ENCODE data around the gene PATZ1. TPM values are rescaled to one million over a fixed set of nuclear protein-coding genes. Genes with fewer than 3 reads are reported as not detected.
"Not testable (repeated sequence)": the region's sequence is repeated elsewhere in the genome, so short reads cannot be mapped to it uniquely, and the experiment has no call there.

PATZ1 gene
- total and polyA plus RNA-seq, 2 donors (not counting 3 experiments of a cell fraction or from before 2014, with no cell fraction given), result 19.7 to 23.7 TPM

DNA sequence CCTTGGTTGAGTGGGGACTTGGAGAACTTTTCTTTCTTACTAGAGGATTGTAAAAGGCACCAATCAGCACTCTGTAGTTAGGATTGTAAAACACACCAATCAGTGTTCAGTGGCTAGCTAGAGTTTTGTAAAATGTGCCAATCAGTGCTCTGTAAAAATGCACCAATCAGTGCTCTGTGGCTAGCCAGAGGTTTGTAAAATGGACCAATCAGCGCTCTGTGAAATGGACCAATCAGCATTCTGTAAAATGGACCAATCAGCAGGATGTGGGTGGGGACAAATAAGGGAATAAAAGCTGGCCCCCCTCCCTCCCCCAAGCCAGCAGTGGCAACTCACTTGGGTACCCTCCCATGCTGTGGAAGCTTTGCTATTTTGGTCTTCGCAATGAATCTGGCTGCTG, 47.7 kb upstream of the PATZ1 start:
- no peak overlapping the region for H3K9ac ChIP-seq (replicated peaks; ENCODE audit: extremely low read depth, insufficient read depth, low read length)
- no peaks in the 10 kb centered on the region for H3K9me1 ChIP-seq (replicated peaks; ENCODE audit: control insufficient read depth, extremely low read depth, insufficient read depth, low read length)
- dilution Hi-C loops (cut with MboI; ENCODE audit: extremely low pct_ligation_motif_present, low sequenced_read_pairs) (no loop called here), intact Hi-C loops (cut with micrococcal nuclease) (no loop called here)
- H3K36me3 ChIP-seq (ENCODE audit: control insufficient read depth in 2 of 2, extremely low read depth in 1 of 2, insufficient read depth in 2 of 2, low read length in 2 of 2), result no peaks in the 10 kb centered on the region
- TF ChIP-seq GATA2 (IDR thresholded peaks at IDR 0.05; ENCODE audit: insufficient read depth, insufficient read length, low read depth, low read length) (no peak), MYC (IDR thresholded peaks at IDR 0.05; ENCODE audit: low read depth, low read length) (no peak), EZH2 (IDR thresholded peaks at IDR 0.05; ENCODE audit: borderline replicate concordance, low read depth, low read length, severe bottlenecking) (no peak), FOS (IDR thresholded peaks at IDR 0.05; ENCODE audit: borderline replicate concordance, insufficient read depth, low read length) (no peak), JUN (IDR thresholded peaks at IDR 0.05; ENCODE audit: borderline replicate concordance, insufficient read depth, insufficient read length, low read depth) (no peak), POLR2AphosphoS5 (IDR thresholded peaks at IDR 0.05; ENCODE audit: insufficient read depth, low read depth, low read length) (no peak), POLR2A (IDR thresholded peaks at IDR 0.05; ENCODE audit: low read depth, low read length) (no peak)
- TF ChIP-seq, protein P1, sequence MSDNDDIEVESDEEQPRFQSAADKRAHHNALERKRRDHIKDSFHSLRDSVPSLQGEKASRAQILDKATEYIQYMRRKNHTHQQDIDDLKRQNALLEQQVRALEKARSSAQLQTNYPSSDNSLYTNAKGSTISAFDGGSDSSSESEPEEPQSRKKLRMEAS (IDR thresholded peaks at IDR 0.05; ENCODE audit: insufficient read depth, insufficient read length), result no peak
- TF ChIP-seq, protein P2, sequence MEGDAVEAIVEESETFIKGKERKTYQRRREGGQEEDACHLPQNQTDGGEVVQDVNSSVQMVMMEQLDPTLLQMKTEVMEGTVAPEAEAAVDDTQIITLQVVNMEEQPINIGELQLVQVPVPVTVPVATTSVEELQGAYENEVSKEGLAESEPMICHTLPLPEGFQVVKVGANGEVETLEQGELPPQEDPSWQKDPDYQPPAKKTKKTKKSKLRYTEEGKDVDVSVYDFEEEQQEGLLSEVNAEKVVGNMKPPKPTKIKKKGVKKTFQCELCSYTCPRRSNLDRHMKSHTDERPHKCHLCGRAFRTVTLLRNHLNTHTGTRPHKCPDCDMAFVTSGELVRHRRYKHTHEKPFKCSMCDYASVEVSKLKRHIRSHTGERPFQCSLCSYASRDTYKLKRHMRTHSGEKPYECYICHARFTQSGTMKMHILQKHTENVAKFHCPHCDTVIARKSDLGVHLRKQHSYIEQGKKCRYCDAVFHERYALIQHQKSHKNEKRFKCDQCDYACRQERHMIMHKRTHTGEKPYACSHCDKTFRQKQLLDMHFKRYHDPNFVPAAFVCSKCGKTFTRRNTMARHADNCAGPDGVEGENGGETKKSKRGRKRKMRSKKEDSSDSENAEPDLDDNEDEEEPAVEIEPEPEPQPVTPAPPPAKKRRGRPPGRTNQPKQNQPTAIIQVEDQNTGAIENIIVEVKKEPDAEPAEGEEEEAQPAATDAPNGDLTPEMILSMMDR (IDR thresholded peaks at IDR 0.05; ENCODE audit: extremely low read depth in 1 of 2, insufficient read depth in 1 of 2, low read depth in 1 of 2, low read length in 2 of 2), result no peak
- H3K27ac ChIP-seq (ENCODE audit: insufficient read depth, low read depth, low read length), result no peak overlapping the region
- ChIA-PET POLR2A (no interaction called here), CTCF (interaction anchor here (0.6 kb wide), 1 partner anchor 21 kb away, joined by 3 read pairs; no protein-coding TSS in a partner anchor)
- FAIRE-seq, result no peak
- no peak overlapping the region for H3K4me2 ChIP-seq (ENCODE audit: insufficient read depth, low read length)
- no peaks in the 10 kb centered on the region for H3K79me2 ChIP-seq (ENCODE audit: control insufficient read depth, insufficient read depth, low read length)
- no peaks in the 10 kb centered on the region for H3K27me3 ChIP-seq (ENCODE audit: control insufficient read depth in 2 of 2, insufficient read depth in 2 of 2, low read length in 2 of 2)
- no peak overlapping the region for H2AFZ ChIP-seq (ENCODE audit: low read depth, low read length)
- H3K4me1 ChIP-seq (ENCODE audit: control insufficient read depth, extremely low read depth, insufficient read depth, low read length), result peaks cover 3% of the 10 kb centered on the region
- DNase-seq (ENCODE audit: low read depth, low spot score), result no peak
- H3K4me3 ChIP-seq (replicated peaks in 1 of 3; ENCODE audit: insufficient read depth in 1 of 3, low read depth in 1 of 3, low read length in 3 of 3), result no peak overlapping the region
- H4K20me1 ChIP-seq (replicated peaks; ENCODE audit: control insufficient read depth, extremely low read depth, insufficient read depth, low read length), result no peaks in the 10 kb centered on the region
- no TSS peak for BruUV-seq (replicated peaks)
- H3K9me3 ChIP-seq (replicated peaks; ENCODE audit: control insufficient read depth, insufficient read depth, low read length), result no peaks in the 10 kb centered on the region

DNA sequence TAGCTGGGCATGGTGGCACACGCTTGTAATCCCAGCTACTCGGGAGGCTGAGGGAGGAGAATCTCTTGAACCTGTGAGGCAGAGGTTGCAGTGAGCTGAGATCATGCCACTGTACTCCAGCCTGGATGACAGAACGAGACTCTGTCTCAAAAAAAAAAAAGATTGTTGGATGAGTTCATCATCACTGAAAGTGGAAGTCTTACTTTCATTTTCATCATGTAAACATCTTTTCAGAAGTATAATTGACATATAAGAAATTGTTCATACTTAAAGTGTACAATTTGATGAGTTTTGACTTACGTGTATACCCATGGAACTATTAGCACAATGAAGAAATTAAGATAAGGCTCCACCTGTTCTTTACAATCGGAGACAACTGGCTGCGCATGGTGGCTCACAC, 32.5 kb upstream of the PATZ1 start:
- H3K4me1 ChIP-seq (ENCODE audit: control insufficient read depth, extremely low read depth, insufficient read depth, low read length); H3K27ac ChIP-seq (ENCODE audit: insufficient read depth, low read depth, low read length); H3K9me1 ChIP-seq (replicated peaks; ENCODE audit: control insufficient read depth, extremely low read depth, insufficient read depth, low read length); H3K4me3 ChIP-seq (replicated peaks in 1 of 3; ENCODE audit: insufficient read depth in 1 of 3, low read depth in 1 of 3, low read length in 3 of 3); H3K79me2 ChIP-seq (ENCODE audit: control insufficient read depth, insufficient read depth, low read length); H3K4me2 ChIP-seq (ENCODE audit: insufficient read depth, low read length); H3K36me3 ChIP-seq (ENCODE audit: control insufficient read depth in 2 of 2, extremely low read depth in 1 of 2, insufficient read depth in 2 of 2, low read length in 2 of 2); dilution Hi-C loops (cut with MboI; ENCODE audit: extremely low pct_ligation_motif_present, low sequenced_read_pairs); H3K27me3 ChIP-seq (ENCODE audit: control insufficient read depth in 2 of 2, insufficient read depth in 2 of 2, low read length in 2 of 2); BruUV-seq (replicated peaks); H2AFZ ChIP-seq (ENCODE audit: low read depth, low read length); POLR2A ChIA-PET; DNase-seq (ENCODE audit: low read depth, low spot score); H4K20me1 ChIP-seq (replicated peaks; ENCODE audit: control insufficient read depth, extremely low read depth, insufficient read depth, low read length); FAIRE-seq; H3K9me3 ChIP-seq (replicated peaks; ENCODE audit: control insufficient read depth, insufficient read depth, low read length); intact Hi-C loops (cut with micrococcal nuclease); H3K9ac ChIP-seq (replicated peaks; ENCODE audit: extremely low read depth, insufficient read depth, low read length): not testable (repeated sequence)
- CTCF ChIA-PET, result interaction anchor here (0.6 to 1.5 kb wide), 4 partner anchors 10 to 33 kb away, joined by 3 to 4 read pairs (median 4); no protein-coding TSS in a partner anchor
